Glutamatergic neuron (in vitro differentiated cells): ENCODE data around the gene FAM234B. TPM values are rescaled to one million over a fixed set of nuclear protein-coding genes. Genes with fewer than 3 reads are reported as not detected.

Experiments used
- DNase-seq: peaks from one replicate; pipeline ENCODE4 v3.0.0; 2022
- H3K27ac Mint-ChIP-seq: one replicate; pipeline ENCODE4 v1.8.0; 2020; ENCODE audit warnings: mild to moderate bottlenecking, mixed read lengths, inconsistent platforms; ENCODE audit not compliant: unreplicated experiment
- H3K27me3 Mint-ChIP-seq: one replicate; pipeline ENCODE4 v1.8.0; 2020; ENCODE audit warnings: mild to moderate bottlenecking, moderate library complexity, mixed read lengths, inconsistent platforms; ENCODE audit not compliant: unreplicated experiment
- H3K36me3 Mint-ChIP-seq: one replicate; pipeline ENCODE4 v1.8.0; 2020; ENCODE audit warnings: mild to moderate bottlenecking, mixed read lengths, inconsistent platforms; ENCODE audit not compliant: unreplicated experiment
- H3K4me1 Mint-ChIP-seq: one replicate; pipeline ENCODE4 v1.8.0; 2020; ENCODE audit warnings: mild to moderate bottlenecking, low read depth, mixed read lengths, inconsistent platforms; ENCODE audit not compliant: unreplicated experiment
- H3K4me3 Mint-ChIP-seq: one replicate; pipeline ENCODE4 v1.8.0; 2020; ENCODE audit warnings: mild to moderate bottlenecking, mixed read lengths, inconsistent platforms; ENCODE audit not compliant: unreplicated experiment
- H3K9me3 Mint-ChIP-seq: one replicate; pipeline ENCODE4 v1.8.0; 2020; ENCODE audit warnings: mild to moderate bottlenecking, moderate library complexity, mixed read lengths, inconsistent platforms; ENCODE audit not compliant: unreplicated experiment
- CTCF ChIP-seq: fragments of 200-600 bp; sonication (generic); IDR thresholded peaks from one replicate; pipeline ENCODE4 v1.5.0; 2021; ENCODE audit not compliant: partially characterized antibody, unreplicated experiment
- total RNA-seq: library from RNA; stranded (reverse); fragmentation: NEBNext Ultra II Directional; extraction: Animal tissue kit (Norgen Biotek cat#: 25700); gene quantifications from one replicate; pipeline ENCODE4 v1.2.1, GENCODE V29; 2021; ENCODE audit not compliant: unreplicated experiment

Gene FAM234B
- total RNA-seq, 1 donor from 2014 or later = 26.8 TPM

GRCh38 chr12:13112968-13113367 is 68.8 kb downstream of the FAM234B start:
- Mint-ChIP-seq H3K27ac (no peak overlapping the region), H3K27me3 (no peaks in the 10 kb centered on the region), H3K36me3 (peaks cover 9% of the 10 kb centered on the region), H3K4me1 (peaks cover 9% of the 10 kb centered on the region), H3K9me3 (peaks cover 2% of the 10 kb centered on the region), H3K4me3 (no peak overlapping the region)
- TF ChIP-seq CTCF = no peak
- no peak for DNase-seq

- H3K27ac Mint-ChIP-seq = no peak overlapping the region
- H3K36me3 Mint-ChIP-seq = peaks cover 4% of the 10 kb centered on the region
- H3K4me1 Mint-ChIP-seq = peaks cover 9% of the 10 kb centered on the region
- H3K9me3 Mint-ChIP-seq = peaks cover under 1% of the 10 kb centered on the region
- no peak overlapping the region for H3K4me3 Mint-ChIP-seq
- no peak for DNase-seq
- no peaks in the 10 kb centered on the region for H3K27me3 Mint-ChIP-seq
- no peak for TF ChIP-seq CTCF
Observed at GRCh38 chr12:13114251-13115052, 70.3 kb downstream of the FAM234B start.

- no peaks in the 10 kb centered on the region for H3K27me3 Mint-ChIP-seq
- no peak for TF ChIP-seq CTCF
- H3K36me3 Mint-ChIP-seq = peaks cover 4% of the 10 kb centered on the region
- no peaks in the 10 kb centered on the region for H3K9me3 Mint-ChIP-seq
- peaks cover 5% of the 10 kb centered on the region for H3K4me1 Mint-ChIP-seq
- H3K4me3 Mint-ChIP-seq = no peak overlapping the region
- H3K27ac Mint-ChIP-seq = no peak overlapping the region
- DNase-seq = no peak
Observed at GRCh38 chr12:13116259-13116658, 72.1 kb downstream of the FAM234B start.

DNA sequence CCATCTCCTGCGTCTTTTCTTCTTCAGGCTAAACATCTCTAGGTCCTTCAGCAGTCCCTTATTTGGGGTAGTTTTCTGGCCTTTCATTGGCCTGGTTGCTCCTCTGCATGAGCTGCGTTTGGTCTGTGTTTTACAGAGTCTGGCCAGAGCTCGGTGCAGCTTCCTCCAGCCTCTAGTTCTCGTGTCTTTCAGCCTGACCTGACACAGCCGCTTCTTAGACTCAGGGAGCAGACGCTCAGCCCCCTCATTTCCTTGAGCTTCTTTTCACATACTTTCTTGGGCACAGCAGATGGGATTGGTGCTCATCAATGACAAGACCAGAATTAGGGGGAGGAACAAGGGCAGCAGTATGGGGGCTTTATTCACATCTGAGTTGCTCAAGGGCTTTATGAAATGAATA is 72.8 kb downstream of the FAM234B start:
- Mint-ChIP-seq H3K36me3 (peaks cover 4% of the 10 kb centered on the region), H3K9me3 (no peaks in the 10 kb centered on the region), H3K4me1 (peaks cover 5% of the 10 kb centered on the region), H3K4me3 (no peak overlapping the region), H3K27me3 (no peaks in the 10 kb centered on the region), H3K27ac (no peak overlapping the region)
- no peak for DNase-seq
- no peak for TF ChIP-seq CTCF

- DNase-seq = no peak
- H3K27ac Mint-ChIP-seq = no peak overlapping the region
- no peaks in the 10 kb centered on the region for H3K36me3 Mint-ChIP-seq
- peaks cover 3% of the 10 kb centered on the region for H3K4me1 Mint-ChIP-seq
- H3K9me3 Mint-ChIP-seq = peaks cover 3% of the 10 kb centered on the region
- TF ChIP-seq CTCF = no peak
- peaks cover 2% of the 10 kb centered on the region for H3K27me3 Mint-ChIP-seq
- no peak overlapping the region for H3K4me3 Mint-ChIP-seq
Observed at GRCh38 chr12:13119826-13120225, 75.6 kb downstream of the FAM234B start.
